Gastrocnemius medialis (tissue), 4 donors: ENCODE data around the gene NTN1.

Source experiments
- CTCF ChIP-seq, 5 experiments: fragments of 450-650 bp in 3 of 5; fragments of 200-600 bp in 2 of 5; sonication (generic) in 2 of 5; IDR thresholded peaks in 4 of 5; conservative IDR thresholded peaks in 1 of 5; 1 replicate in 4 of 5; 2 replicates in 1 of 5; pipeline ENCODE4 v1.5.1; 2016 to 2019; ENCODE audit warnings: antibody characterized with exemption in 5 of 5, mild to moderate bottlenecking in 3 of 5, moderate library complexity in 3 of 5
- POLR2A ChIP-seq, 2 donors: fragments of 450-650 bp; IDR thresholded peaks; one replicate each; pipeline ENCODE4 v1.6.1; 2017; ENCODE audit warnings: antibody characterized with exemption in 2 of 2, mild to moderate bottlenecking in 2 of 2, moderate library complexity in 2 of 2

- TF ChIP-seq CTCF (IDR thresholded peaks at IDR 0.05 in 4 of 5, conservative IDR thresholded peaks at IDR 0.05 in 1 of 5) (no peak), POLR2A (IDR thresholded peaks at IDR 0.05) (no peak)
Measured at GRCh38 chr17:9074131-9074530, 52.8 kb downstream of the NTN1 start.
